ES-I3 (cell line): ENCODE data around the gene ADORA1.

Experiments used
- H3K36me3 ChIP-seq: 2 replicates; pipeline ENCODE4 v1.6.1; 2013; ENCODE audit warnings: mild to moderate bottlenecking, low read length, control low read depth, moderate library complexity; ENCODE audit not compliant: insufficient read depth
- H3K4me1 ChIP-seq: 2 replicates; pipeline ENCODE4 v1.6.1; 2013; ENCODE audit warnings: mild to moderate bottlenecking, control low read depth, low read length; ENCODE audit not compliant: insufficient read depth
- H3K9ac ChIP-seq: 2 replicates; pipeline ENCODE4 v1.6.1; 2013; ENCODE audit warnings: low read depth, mild to moderate bottlenecking, low read length, moderate library complexity
- H3K9me3 ChIP-seq: 2 replicates; pipeline ENCODE4 v1.6.1; 2013; ENCODE audit warnings: mild to moderate bottlenecking, low read length, moderate library complexity; ENCODE audit not compliant: control insufficient read depth, insufficient read depth

Gene ADORA1

GRCh38 chr1:203181586-203182386 lies 54.3 kb downstream of the ADORA1 start:
- Histone ChIP-seq H3K9ac (no peak overlapping the region), H3K4me1 (peaks cover 32% of the 10 kb centered on the region), H3K9me3 (no peaks in the 10 kb centered on the region), H3K36me3 (no peaks in the 10 kb centered on the region)

- H3K36me3 ChIP-seq, result no peaks in the 10 kb centered on the region
- no peak overlapping the region for H3K9ac ChIP-seq
Observed at GRCh38 chr1:203182387-203182953, 54.9 kb downstream of the ADORA1 start.

GRCh38 chr1:203183828-203184227 lies 56.3 kb downstream of the ADORA1 start:
- Histone ChIP-seq H3K9ac (no peak overlapping the region), H3K36me3 (no peaks in the 10 kb centered on the region), H3K9me3 (no peaks in the 10 kb centered on the region), H3K4me1 (peaks cover 24% of the 10 kb centered on the region)

More at GRCh38 chr1:203182387-203182953, 54.9 kb downstream of the ADORA1 start:
- H3K9me3 ChIP-seq, result no peaks in the 10 kb centered on the region
- H3K4me1 ChIP-seq, result peaks cover 35% of the 10 kb centered on the region

GRCh38 chr1:203184467-203184866 lies 56.9 kb downstream of the ADORA1 start:
- H3K36me3 ChIP-seq, result no peaks in the 10 kb centered on the region
- no peak overlapping the region for H3K9ac ChIP-seq
- H3K4me1 ChIP-seq, result peaks cover 23% of the 10 kb centered on the region
- H3K9me3 ChIP-seq, result no peaks in the 10 kb centered on the region

GRCh38 chr1:203185061-203185461 lies 57.5 kb downstream of the ADORA1 start:
- Histone ChIP-seq H3K9ac (no peak overlapping the region), H3K9me3 (no peaks in the 10 kb centered on the region), H3K4me1 (peaks cover 23% of the 10 kb centered on the region), H3K36me3 (no peaks in the 10 kb centered on the region)

GRCh38 chr1:203185585-203185984 lies 58.1 kb downstream of the ADORA1 start:
- Histone ChIP-seq H3K36me3 (no peaks in the 10 kb centered on the region), H3K9ac (no peak overlapping the region), H3K4me1 (peaks cover 23% of the 10 kb centered on the region), H3K9me3 (no peaks in the 10 kb centered on the region)

- no peaks in the 10 kb centered on the region for H3K9me3 ChIP-seq
- H3K9ac ChIP-seq, result no peak overlapping the region
- peaks cover 23% of the 10 kb centered on the region for H3K4me1 ChIP-seq
- no peaks in the 10 kb centered on the region for H3K36me3 ChIP-seq
Observed at GRCh38 chr1:203186091-203186445, 58.5 kb downstream of the ADORA1 start.

- Histone ChIP-seq H3K9me3 (no peaks in the 10 kb centered on the region), H3K9ac (no peak within 1 kb of the TSS; the same call in 1 of the 2 replicates), H3K4me1 (peaks cover 23% of the 10 kb centered on the region), H3K36me3 (no peaks in the 10 kb centered on the region)
Observed at GRCh38 chr1:203186446-203187303, 59.1 kb downstream of the ADORA1 start, which contains the start of gene CHI3L1. Gene CHI3L1, minus strand, starts transcription at chr1:203186704. Its CDS starts 81 bp downstream, at chr1:203186623.

GRCh38 chr1:203187304-203187685 lies 59.8 kb downstream of the ADORA1 start:
- H3K36me3 ChIP-seq, result no peaks in the 10 kb centered on the region
- H3K9me3 ChIP-seq, result no peaks in the 10 kb centered on the region
- no peak overlapping the region for H3K9ac ChIP-seq
- H3K4me1 ChIP-seq, result peaks cover 23% of the 10 kb centered on the region

- Histone ChIP-seq H3K4me1 (peaks cover 23% of the 10 kb centered on the region), H3K9me3 (no peaks in the 10 kb centered on the region), H3K9ac (no peak overlapping the region), H3K36me3 (no peaks in the 10 kb centered on the region)
Observed at GRCh38 chr1:203187689-203188264, 60.3 kb downstream of the ADORA1 start.

GRCh38 chr1:203188686-203189232 lies 61.2 kb downstream of the ADORA1 start:
- Histone ChIP-seq H3K4me1 (peaks cover 23% of the 10 kb centered on the region), H3K9me3 (no peaks in the 10 kb centered on the region), H3K36me3 (no peaks in the 10 kb centered on the region), H3K9ac (no peak overlapping the region)

- H3K9ac ChIP-seq, result no peak overlapping the region
- no peaks in the 10 kb centered on the region for H3K36me3 ChIP-seq
- H3K4me1 ChIP-seq, result peaks cover 23% of the 10 kb centered on the region
Observed at GRCh38 chr1:203189951-203190352, 62.4 kb downstream of the ADORA1 start.

GRCh38 chr1:203190949-203191348 lies 63.4 kb downstream of the ADORA1 start:
- no peaks in the 10 kb centered on the region for H3K36me3 ChIP-seq
- no peak overlapping the region for H3K9ac ChIP-seq
- H3K9me3 ChIP-seq, result no peaks in the 10 kb centered on the region
- peaks cover 15% of the 10 kb centered on the region for H3K4me1 ChIP-seq

More at GRCh38 chr1:203189951-203190352, 62.4 kb downstream of the ADORA1 start:
- no peaks in the 10 kb centered on the region for H3K9me3 ChIP-seq

- H3K9me3 ChIP-seq, result no peaks in the 10 kb centered on the region
- no peak overlapping the region for H3K9ac ChIP-seq
- H3K36me3 ChIP-seq, result no peaks in the 10 kb centered on the region
- peaks cover 9% of the 10 kb centered on the region; the same call in 1 of the 2 replicates for H3K4me1 ChIP-seq
Observed at GRCh38 chr1:203196371-203196770, 68.8 kb downstream of the ADORA1 start.
